Upper lobe of left lung (tissue), 6 donors: Measurements from ENCODE around the gene SIRT1. TPM values are rescaled to one million over a fixed set of nuclear protein-coding genes. Genes with fewer than 3 reads are reported as not detected.
A peak's percentile ranks its signal among the peaks of the same experiment; 100 is the strongest.
"Not testable (repeated sequence)": the region's sequence is repeated elsewhere in the genome, so short reads cannot be mapped to it uniquely, and the experiment has no call there.

Experiments
- ATAC-seq, 2 donors: fragments of 200-7000 bp; cut with Tn5 transposase; one replicate each; pipeline ENCODE4 v1.9.1; 2022; ENCODE audit warnings: mild to moderate bottlenecking in 2 of 2, moderate library complexity in 2 of 2; ENCODE audit not compliant: low FRiP score in 2 of 2
- DNase-seq, 2 donors: peaks; one replicate each; pipeline ENCODE4 v3.0.0-alpha.2; 2019 to 2020
- H3K27ac ChIP-seq, 4 donors: fragments of 200-600 bp; sonication (generic); one replicate each; pipeline ENCODE4 v1.5.1; 2016 to 2019
- H3K27me3 ChIP-seq, 4 donors: fragments of 200-600 bp; sonication (generic); one replicate each; pipeline ENCODE4 v1.5.1; 2017 to 2019
- H3K36me3 ChIP-seq, 4 donors: fragments of 200-600 bp; sonication (generic); one replicate each; pipeline ENCODE4 v1.5.1; 2016 to 2019
- H3K4me1 ChIP-seq, 4 donors: fragments of 200-600 bp; sonication (generic); one replicate each; pipeline ENCODE4 v1.5.1; 2018 to 2019
- H3K4me3 ChIP-seq, 4 donors: fragments of 200-600 bp; sonication (generic); one replicate each; pipeline ENCODE4 v1.5.1; 2017 to 2019; ENCODE audit warnings: mild to moderate bottlenecking in 2 of 4, moderate library complexity in 1 of 4
- H3K9me3 ChIP-seq, 4 donors: fragments of 200-600 bp; sonication (generic); one replicate each; pipeline ENCODE4 v1.5.1; 2018 to 2019
- EP300 ChIP-seq, 4 donors: sonication (generic); formaldehyde crosslinking; IDR thresholded peaks; one replicate each; pipeline ENCODE4 v1.5.1; 2017; ENCODE audit warnings: antibody characterized with exemption in 4 of 4, control low read depth in 2 of 4
- POLR2A ChIP-seq, 4 donors: fragments of 450-650 bp; IDR thresholded peaks; one replicate each; pipeline ENCODE4 v1.5.1; 2016 to 2017; ENCODE audit warnings: antibody characterized with exemption in 4 of 4, mild to moderate bottlenecking in 2 of 4
- POLR2AphosphoS5 ChIP-seq, 2 donors: sonication (generic); formaldehyde crosslinking; IDR thresholded peaks; one replicate each; pipeline ENCODE4 v1.5.1; 2017; ENCODE audit warnings: antibody characterized with exemption in 2 of 2
- WGBS, 2 donors: methylation state at CpG; one replicate each; pipeline ENCODE4 v1.1.5; 2017 to 2018; 5-methylcytosine and 5-hydroxymethylcytosine counted together
- total RNA-seq, 6 donors: library from RNA; depleted of rRNA in 4 of 6; stranded (reverse); fragments of >200 nt in 4 of 6; gene quantifications; one replicate each; pipeline versions ENCODE4 v1.1.0 to v1.2.1, GENCODE V29; 2016 to 2021
- TF ChIP-seq, protein P1 (sequence below), 6 experiments: fragments of 450-650 bp in 4 of 6; fragments of 200-600 bp in 2 of 6; sonication (generic) in 2 of 6; IDR thresholded peaks; one replicate each; pipeline ENCODE4 v1.5.1; 2016 to 2019; ENCODE audit warnings: antibody characterized with exemption in 6 of 6
- donor health status: DM: no; HTN: no; CAD: no; lungs with moderate emphysema.
- donor health status: DM: no; HTN: yes; CAD: no; lungs with severe emphysema.

The SIRT1 gene
- 10 to 100 TPM; 10.1 to 37.7 (median 18.7) TPM for total RNA-seq

DNA sequence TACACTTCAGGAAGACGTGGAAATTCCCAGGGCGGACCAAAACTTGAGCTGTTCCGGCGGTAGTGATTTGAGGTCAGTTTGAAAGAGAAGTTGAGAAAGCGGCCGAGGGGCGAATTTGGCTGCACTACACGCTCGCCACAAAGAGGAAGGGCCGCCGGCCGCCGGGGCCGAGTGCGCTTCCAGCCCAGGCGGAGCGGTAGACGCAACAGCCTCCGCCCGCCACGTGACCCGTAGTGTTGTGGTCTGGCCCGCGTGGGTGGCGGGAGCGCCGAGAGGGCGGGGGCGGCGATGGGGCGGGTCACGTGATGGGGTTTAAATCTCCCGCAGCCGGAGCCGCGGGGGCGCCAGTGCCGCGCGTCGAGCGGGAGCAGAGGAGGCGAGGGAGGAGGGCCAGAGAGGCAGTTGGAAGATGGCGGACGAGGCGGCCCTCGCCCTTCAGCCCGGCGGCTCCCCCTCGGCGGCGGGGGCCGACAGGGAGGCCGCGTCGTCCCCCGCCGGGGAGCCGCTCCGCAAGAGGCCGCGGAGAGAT lies at the start of gene SIRT1:
TSS of gene SIRT1 (plus strand) at position 344 of the 529 bp plus-strand sequence. CDS start at position 410, 66 bp downstream.
- H3K4me3 ChIP-seq: peak within 1 kb of the TSS; percentile 75 to 92 (median 90)
- ATAC-seq: peak; percentile 96 to 97
- WGBS, 2 donors: 0% methylated on average over 18 of the region's 62 CpGs

DNA sequence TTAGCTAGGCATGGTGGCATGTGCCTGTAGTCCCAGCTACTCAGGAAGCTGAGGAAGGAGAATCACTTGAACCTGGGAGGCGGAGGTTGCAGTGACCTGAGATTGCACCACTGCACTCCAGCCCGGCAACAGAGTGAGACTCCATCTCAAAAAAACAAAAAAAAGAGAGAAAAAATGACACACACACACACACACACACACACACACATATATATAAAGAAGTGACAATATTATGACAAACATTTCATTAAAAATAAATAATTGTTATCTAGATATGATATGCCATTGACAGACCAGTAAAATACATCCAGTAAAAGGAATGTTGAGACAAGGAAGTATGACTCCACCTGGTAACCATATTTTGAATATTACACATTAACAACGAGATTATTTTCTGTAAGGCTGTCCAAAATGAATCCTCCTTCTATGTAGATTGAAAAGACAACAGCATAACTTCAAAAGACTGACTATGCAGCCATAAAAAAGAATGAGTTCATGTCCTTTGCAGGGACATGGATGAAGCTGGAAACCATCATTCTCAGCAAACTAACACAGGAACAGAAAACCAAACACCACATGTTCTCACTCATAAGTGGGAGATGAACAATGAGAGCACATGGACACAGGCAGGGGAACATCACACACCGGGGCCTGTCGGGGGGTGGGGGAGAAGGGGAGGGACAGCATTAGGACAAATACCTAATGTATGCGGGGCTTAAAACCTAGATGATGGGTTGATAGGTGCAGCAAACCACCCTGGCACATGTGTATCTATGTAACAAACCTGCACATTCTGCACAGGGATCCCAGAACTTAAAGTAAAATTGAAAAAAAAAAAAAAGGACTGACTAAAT lies 48.7 kb upstream of the SIRT1 start:
- H3K4me3 ChIP-seq, H3K4me1 ChIP-seq, H3K9me3 ChIP-seq, H3K27me3 ChIP-seq, H3K36me3 ChIP-seq, ATAC-seq, H3K27ac ChIP-seq, DNase-seq: not testable (repeated sequence)
- 62 to 64% methylated on average over 4 to 6 of the region's 6 CpGs for WGBS, 2 donors

More for the DNA sequence above, at the start of gene SIRT1:
- DNase-seq: peak; percentile 97 to 99
- peak in 3 of 4 donors; percentile 46 to 96 (median 93) for TF ChIP-seq POLR2A (IDR thresholded peaks at IDR 0.05)
- peak in 1 of 4 donors; percentile 78 for TF ChIP-seq EP300 (IDR thresholded peaks at IDR 0.05)
- TF ChIP-seq, protein P1, sequence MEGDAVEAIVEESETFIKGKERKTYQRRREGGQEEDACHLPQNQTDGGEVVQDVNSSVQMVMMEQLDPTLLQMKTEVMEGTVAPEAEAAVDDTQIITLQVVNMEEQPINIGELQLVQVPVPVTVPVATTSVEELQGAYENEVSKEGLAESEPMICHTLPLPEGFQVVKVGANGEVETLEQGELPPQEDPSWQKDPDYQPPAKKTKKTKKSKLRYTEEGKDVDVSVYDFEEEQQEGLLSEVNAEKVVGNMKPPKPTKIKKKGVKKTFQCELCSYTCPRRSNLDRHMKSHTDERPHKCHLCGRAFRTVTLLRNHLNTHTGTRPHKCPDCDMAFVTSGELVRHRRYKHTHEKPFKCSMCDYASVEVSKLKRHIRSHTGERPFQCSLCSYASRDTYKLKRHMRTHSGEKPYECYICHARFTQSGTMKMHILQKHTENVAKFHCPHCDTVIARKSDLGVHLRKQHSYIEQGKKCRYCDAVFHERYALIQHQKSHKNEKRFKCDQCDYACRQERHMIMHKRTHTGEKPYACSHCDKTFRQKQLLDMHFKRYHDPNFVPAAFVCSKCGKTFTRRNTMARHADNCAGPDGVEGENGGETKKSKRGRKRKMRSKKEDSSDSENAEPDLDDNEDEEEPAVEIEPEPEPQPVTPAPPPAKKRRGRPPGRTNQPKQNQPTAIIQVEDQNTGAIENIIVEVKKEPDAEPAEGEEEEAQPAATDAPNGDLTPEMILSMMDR (IDR thresholded peaks at IDR 0.05): peak in 1 of 6 experiments; percentile 12
- peak; percentile 93 to 98 for TF ChIP-seq POLR2AphosphoS5 (IDR thresholded peaks at IDR 0.05)
- Histone ChIP-seq H3K4me1 (peaks cover 12 to 21% (median 20%) of the 10 kb centered on the region in 4 donors), H3K27me3 (no peaks in the 10 kb centered on the region), H3K9me3 (no peaks in the 10 kb centered on the region), H3K36me3 (peaks cover 12 to 28% (median 16%) of the 10 kb centered on the region in 4 donors), H3K27ac (peak within 1 kb of the TSS; percentile 93 to 100 (median 96))

- Histone ChIP-seq H3K9me3 (no peaks in the 10 kb centered on the region), H3K36me3 (no peaks in the 10 kb centered on the region), H3K4me3 (no peak overlapping the region), H3K27ac (no peak overlapping the region), H3K27me3 (no peaks in the 10 kb centered on the region), H3K4me1 (peaks cover 0 to 6% (median 0%) of the 10 kb centered on the region in 4 donors)
- ATAC-seq: no peak
- no peak for DNase-seq
- WGBS, 2 donors: 41 to 43% methylated on average over 2 of the region's 2 CpGs
- TF ChIP-seq POLR2AphosphoS5 (IDR thresholded peaks at IDR 0.05): no peak
Observed at GRCh38 chr10:67836488-67836887, 48.0 kb upstream of the SIRT1 start.

DNA sequence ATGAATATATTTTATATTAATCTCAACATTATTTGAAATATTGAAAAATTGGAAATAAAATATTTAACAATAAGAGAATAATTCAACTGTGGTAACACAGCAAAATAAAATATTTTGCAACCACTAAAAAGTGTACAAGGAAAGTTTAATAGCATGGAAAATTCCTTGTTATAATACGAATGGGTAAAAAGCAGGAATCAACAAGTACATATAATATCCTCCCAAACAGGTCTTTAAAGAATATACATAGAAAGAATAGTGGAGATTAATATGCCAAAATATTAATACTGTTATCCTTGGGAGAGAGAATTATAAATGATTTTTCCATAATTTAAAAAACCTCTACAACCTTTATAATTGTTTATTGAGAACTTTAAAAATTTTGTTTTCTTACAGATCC lies 47.5 kb upstream of the SIRT1 start:
- no peak overlapping the region for H3K4me3 ChIP-seq
- TF ChIP-seq, protein P1 (IDR thresholded peaks at IDR 0.05): no peak
- TF ChIP-seq EP300 (IDR thresholded peaks at IDR 0.05) (no peak), POLR2A (IDR thresholded peaks at IDR 0.05) (no peak), POLR2AphosphoS5 (IDR thresholded peaks at IDR 0.05) (no peak)
- no peaks in the 10 kb centered on the region for H3K9me3 ChIP-seq
- WGBS, 2 donors: 69 to 82% methylated on average over 1 of the region's 1 CpG
- H3K4me1 ChIP-seq: peaks cover 0 to 6% (median 0%) of the 10 kb centered on the region in 4 donors
- H3K36me3 ChIP-seq: no peaks in the 10 kb centered on the region
- H3K27me3 ChIP-seq: no peaks in the 10 kb centered on the region
- no peak for DNase-seq
- no peak for ATAC-seq
- no peak overlapping the region for H3K27ac ChIP-seq

DNA sequence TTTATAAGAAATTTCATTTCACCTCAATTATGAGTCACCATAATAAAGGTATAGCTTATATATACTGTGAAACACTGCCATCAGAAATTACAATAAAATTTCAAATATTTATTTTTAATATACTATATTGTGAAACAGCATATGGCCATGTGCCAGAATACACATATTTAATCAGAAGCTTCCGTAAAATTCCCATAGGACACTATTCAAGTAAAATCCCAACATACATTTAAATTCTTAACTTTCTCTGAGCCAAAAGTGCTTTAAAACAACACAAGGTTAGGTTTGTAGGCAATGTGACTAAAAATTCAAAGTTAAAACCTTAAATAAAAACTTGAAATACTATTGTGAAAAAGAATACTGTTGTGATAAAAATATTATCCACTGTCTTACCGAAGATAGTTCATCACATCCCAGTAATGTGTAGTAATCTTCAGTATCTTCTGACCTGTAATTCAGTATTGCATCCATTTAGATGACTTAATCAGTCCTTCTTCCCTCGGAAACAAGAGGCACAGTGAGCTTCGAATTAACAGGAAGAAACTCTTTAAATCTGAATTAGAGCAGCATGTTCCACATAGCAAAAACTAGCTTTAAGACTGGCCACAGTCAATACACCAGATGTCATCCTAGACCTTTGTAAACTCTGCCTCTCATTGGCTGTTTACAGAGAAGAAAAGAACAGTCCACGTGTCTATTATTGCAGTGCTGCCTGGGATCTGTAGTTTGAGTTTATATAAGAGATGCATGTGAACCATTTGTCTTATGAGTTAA lies 46.7 kb upstream of the SIRT1 start, which contains the start of gene DNAJC12:
TSS of gene DNAJC12 (minus strand) at position 648 of the 774 bp plus-strand sequence. CDS start at position 471, 177 bp downstream.
- H3K9me3 ChIP-seq: no peaks in the 10 kb centered on the region
- WGBS, 2 donors: 28 to 31% methylated on average over 5 of the region's 5 CpGs
- H3K4me1 ChIP-seq: peaks cover 0 to 6% (median 0%) of the 10 kb centered on the region in 4 donors
- no peaks in the 10 kb centered on the region for H3K27me3 ChIP-seq
- TF ChIP-seq POLR2AphosphoS5 (IDR thresholded peaks at IDR 0.05) (no peak), POLR2A (IDR thresholded peaks at IDR 0.05) (no peak), EP300 (IDR thresholded peaks at IDR 0.05) (no peak)
- TF ChIP-seq, protein P1 (IDR thresholded peaks at IDR 0.05): no peak
- no peak for DNase-seq
- H3K36me3 ChIP-seq: no peaks in the 10 kb centered on the region
- ATAC-seq: peak in 1 of 2 donors; percentile 75
- H3K4me3 ChIP-seq: peak within 1 kb of the TSS in 1 of 4 donors; percentile 6
- no peak within 1 kb of the TSS for H3K27ac ChIP-seq

DNA sequence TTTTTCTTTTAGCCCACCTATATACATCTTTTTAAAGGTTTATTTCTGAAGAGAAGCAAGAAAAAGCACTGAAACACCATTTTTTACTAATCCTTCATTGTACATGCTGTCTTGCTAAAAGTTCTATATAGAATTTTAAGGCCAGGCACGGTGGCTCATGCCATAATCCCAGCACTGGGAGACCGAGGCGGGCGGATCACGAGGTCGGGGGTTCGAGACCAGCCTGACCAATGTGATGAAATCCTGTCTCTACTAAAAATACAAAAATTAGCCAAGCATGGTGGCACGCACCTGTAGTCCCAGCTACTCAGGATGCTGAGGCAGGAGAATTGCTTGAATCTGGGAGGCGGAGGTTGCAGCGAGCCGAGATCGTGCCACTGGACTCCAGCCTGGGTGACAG lies 44.9 kb upstream of the SIRT1 start:
- peak in 1 of 2 donors; percentile 51 for DNase-seq
- 96 to 99% methylated on average over 12 of the region's 12 CpGs for whole genome bisulfite sequencing, 2 donors
- H3K4me3 ChIP-seq, H3K27ac ChIP-seq, H3K27me3 ChIP-seq, H3K9me3 ChIP-seq, H3K36me3 ChIP-seq, ATAC-seq, H3K4me1 ChIP-seq: not testable (repeated sequence)
